Stimulated activated CD8-positive, alpha-beta memory T cell treated with anti-CD3 and anti-CD28 coated beads, Interleukin-7, amount 100 ng/mL, for 1 hour (primary cell): ENCODE results near the gene CADM3.

Experiments used
- DNase-seq, 2 donors: peaks; one replicate each; pipeline ENCODE4 v3.0.0-alpha.2; 2020; ENCODE audit warnings: low read depth in 2 of 2

CADM3 gene, protein sequence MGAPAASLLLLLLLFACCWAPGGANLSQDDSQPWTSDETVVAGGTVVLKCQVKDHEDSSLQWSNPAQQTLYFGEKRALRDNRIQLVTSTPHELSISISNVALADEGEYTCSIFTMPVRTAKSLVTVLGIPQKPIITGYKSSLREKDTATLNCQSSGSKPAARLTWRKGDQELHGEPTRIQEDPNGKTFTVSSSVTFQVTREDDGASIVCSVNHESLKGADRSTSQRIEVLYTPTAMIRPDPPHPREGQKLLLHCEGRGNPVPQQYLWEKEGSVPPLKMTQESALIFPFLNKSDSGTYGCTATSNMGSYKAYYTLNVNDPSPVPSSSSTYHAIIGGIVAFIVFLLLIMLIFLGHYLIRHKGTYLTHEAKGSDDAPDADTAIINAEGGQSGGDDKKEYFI

DNA sequence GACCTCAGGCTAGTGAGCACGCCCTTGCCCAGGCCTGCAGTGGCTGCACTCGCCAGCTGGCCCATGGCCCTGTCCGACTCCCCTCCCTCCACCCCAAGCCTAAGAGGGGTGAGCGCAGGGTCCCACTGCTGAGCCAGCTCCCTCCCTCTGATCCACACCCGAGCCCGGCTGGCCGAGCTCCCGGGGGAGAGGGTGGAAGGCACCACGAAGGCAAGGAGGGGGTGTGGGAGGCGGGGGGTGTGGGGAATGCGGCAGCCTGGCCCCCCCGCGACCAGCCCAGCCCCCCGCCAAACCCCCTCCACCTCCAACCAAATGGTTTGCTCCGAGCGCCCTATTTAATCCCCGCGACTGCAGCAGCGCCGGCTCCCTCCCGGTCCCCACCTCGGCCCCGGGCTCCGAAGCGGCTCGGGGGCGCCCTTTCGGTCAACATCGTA lies at the start of gene CADM3:
TSS of gene CADM3 (plus strand) at position 362 of the 434 bp plus-strand sequence. CDS start 151 bp downstream, outside the sequence.
- no peak for DNase-seq

GRCh38 chr1:159122005-159122621 lies 49.3 kb upstream of the CADM3 start:
- DNase-seq, result no peak

- no peak for DNase-seq
These were observed 47.8 kb upstream of the CADM3 start for GRCh38 chr1:159123587-159123986.

DNA sequence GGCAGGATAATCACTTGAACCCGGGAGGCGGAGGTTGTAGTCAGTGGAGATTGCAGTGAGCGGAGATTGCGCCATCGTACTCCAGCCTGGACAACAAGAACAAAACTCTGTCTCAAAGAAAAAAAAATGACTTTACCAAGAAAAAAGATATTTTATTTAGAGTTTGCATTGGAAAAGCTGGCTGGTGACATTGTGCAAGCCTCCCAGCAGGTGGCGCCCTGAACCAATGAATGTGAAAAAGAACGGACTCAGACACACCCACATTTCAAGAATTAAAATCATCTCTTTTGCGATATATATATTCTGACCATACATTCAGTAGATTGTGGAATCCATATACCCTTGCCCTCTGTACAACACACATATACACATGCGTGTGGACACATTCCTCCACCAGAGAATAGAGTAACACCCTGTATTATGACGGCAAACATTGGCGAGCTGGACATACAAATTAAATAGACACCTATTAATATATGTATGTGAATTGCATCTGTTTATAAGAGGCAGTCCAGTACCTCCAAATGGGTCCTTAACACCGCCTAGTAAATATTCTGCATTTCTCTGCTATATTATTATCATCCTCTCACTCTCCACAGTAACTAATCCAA lies 39.0 kb upstream of the CADM3 start:
- DNase-seq, result peak; percentile 30 to 37

GRCh38 chr1:159140474-159140873 lies 30.9 kb upstream of the CADM3 start:
- no peak for DNase-seq

GRCh38 chr1:159141584-159142390 lies 29.6 kb upstream of the CADM3 start:
- DNase-seq, result no peak

- no peak for DNase-seq
These were observed 29.1 kb upstream of the CADM3 start for GRCh38 chr1:159142391-159142663.

- no peak for DNase-seq
These were observed 28.5 kb upstream of the CADM3 start for GRCh38 chr1:159142726-159143510.

DNA sequence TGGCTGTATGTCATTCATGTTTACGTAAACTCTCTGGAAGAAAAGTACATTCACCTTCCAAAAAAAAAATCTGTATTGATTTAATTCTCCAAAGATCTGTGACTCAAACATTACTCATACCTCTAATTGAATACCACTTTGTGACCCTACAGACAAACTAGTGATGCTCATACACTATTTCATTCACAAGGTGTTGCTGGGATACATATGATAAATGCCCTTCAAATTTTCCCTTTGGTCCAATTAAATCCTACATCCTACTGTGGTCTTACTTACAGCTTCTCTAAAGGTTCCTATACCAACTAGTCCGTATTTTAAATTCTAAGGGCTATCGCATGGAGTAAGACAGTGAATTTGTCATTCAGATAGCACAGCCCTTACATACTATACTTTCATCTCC lies 26.8 kb upstream of the CADM3 start:
- no peak for DNase-seq

GRCh38 chr1:159146980-159147379 lies 24.4 kb upstream of the CADM3 start:
- no peak for DNase-seq

DNA sequence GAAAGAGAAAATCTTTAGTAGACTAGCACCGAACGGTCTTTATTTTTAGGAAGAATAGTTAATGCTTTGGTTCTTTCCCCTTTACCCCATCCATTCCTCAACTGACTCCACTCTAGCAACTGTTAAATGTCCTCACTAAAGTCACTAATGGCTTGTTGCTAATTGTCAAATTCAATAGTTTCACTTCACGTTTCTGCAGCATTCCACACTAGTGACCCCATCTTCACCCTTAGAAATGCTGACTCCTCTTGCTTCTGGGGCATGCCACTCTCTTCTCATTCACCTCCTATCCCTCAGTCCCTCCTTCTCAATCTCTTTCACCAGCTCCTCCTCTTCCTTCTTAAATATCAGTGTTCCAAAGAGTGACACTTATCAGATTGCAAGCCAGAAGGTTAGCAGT lies 19.4 kb upstream of the CADM3 start:
- DNase-seq, result no peak

GRCh38 chr1:159161001-159161718 lies 10.3 kb upstream of the CADM3 start:
- DNase-seq, result peak; percentile 26 to 39

DNA sequence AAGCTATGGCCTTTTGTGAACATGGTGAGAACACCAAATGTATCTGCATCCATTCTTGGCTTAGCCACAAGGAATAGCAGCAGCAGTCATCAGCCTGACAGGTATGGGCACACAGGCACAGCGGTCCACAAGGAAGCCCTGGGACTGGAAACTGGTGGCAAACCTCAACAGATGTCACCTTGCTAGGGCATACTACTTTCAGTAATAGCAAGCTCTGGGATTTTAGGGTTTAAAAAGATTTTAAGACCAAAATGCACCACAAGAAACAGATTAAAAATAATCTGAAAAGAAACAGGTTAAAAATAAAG lies 9.7 kb upstream of the CADM3 start:
- DNase-seq, result no peak

DNA sequence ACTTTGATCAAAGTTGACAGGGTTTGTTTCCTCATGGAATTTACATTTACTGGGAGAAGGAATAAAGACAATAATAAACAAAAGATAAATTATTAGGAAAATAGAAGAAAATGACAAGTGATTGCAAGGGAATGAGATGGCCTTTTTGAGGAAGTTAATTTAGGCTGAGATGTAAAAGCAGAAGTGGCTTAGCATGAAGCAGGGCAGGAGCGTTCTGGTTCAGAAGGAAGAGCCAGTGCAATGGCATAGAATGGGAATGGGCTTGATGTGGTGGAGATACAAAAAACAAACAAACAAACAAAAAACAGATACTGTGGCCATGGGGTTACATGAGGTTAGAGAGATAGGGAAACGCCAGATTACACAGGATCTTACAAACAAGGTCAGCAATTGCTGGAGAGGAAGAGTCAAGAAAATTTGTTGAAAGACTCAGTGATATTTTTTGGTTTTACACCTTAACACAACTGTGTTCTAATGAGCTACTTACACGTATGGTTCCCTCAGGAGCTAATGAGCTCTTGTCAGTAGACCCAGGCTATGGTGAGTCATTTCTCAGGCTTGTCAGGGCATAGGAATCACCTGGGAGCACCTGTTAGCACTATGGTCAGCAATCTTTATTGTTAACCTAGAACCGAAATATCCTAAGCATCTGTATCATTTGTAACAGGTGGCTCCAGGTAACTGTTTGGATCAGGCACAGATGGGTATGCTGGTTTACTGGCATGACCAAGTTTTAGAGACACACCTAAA lies 8.7 kb upstream of the CADM3 start:
- no peak for DNase-seq

DNA sequence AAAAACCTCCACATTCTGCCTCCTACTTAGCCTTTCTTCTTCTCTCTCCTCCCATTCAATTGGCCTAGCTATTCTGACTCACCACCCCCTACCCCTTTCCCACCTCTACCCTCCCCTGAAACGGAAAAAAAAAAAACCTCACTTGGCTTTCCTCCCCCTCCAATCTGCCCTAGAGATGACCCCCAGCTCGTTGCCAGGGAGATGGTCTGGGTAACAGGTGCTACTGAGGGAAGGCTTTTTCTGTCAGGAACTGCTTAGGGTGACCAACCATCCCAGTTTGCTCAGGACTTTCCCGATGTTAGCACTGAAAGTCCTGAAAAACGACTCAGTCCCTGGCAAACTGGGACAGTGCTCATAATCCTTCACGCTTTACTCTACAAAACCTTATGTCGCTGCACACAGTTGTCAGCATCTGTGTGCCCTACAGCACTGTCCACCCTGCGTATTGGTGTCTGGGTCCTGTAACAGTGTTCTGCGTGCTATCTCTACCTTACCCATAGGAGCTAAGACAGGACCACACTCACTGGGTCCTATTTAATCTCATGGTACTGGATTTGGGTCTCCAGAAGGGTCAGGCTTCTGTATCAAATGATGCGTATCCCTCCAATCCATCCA lies 7.7 kb upstream of the CADM3 start:
- DNase-seq, result no peak

- no peak for DNase-seq
These were observed 3.4 kb upstream of the CADM3 start for GRCh38 chr1:159168043-159168442.

DNA sequence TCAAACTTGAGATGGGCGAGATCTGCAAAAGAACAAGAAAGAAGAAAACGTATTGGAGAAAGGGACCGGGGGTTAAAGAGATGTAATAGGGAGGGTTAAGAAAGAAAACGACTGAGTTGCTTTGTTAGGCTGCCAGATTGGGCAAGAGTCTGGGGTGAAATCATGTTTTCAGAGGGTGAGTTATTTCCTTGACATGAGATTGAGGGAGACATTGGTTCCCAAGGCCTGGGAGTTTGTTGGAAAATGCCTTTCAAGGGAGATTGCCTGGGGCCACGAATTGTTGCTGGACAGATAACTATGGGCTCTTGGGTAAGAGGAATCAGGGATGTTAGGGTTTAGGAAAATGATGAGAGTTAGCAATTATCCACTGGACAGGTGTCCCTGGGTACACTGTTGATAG lies 776 bp upstream of the CADM3 start:
- DNase-seq, result no peak

DNA sequence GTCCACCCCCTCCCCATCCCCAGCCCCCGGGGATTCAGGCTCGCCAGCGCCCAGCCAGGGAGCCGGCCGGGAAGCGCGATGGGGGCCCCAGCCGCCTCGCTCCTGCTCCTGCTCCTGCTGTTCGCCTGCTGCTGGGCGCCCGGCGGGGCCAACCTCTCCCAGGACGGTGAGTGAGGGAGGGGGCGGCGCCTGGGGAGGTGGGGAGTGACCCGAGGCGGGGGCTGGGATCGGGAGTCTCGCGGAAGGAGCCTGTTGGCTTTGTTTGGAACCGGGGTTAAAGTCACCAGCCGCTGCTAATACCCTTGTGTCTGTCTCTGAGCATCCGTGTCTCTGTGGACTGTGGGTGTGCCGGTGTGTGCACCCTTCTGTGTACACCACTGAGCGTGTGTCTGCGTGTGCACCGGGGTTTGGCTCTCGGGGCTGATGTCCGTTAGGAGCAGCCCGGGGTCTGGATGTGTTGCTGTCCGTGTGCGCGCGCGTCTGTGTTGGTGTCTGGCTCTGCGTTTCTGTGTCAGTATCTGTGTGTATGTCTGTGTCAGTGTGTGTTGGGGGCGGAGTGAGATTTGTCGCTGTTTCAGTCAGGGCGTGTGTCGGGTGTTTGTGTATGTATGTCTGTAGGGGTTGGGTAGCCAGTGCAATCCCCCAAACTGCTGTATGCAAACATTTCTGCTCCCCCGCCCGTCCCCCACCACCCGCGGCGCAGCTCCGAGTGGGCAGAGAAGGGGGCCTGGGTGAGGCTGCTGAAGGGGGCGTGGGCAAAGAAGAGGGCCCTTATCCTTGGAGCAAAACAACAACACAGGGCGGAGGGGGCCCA lies 480 bp downstream of the CADM3 start:
- DNase-seq, result no peak
